GM19351 (cell line): ENCODE measurements around the gene RGS7BP.

Source experiments
- ATAC-seq: cut with Tn5 transposase; IDR thresholded peaks from one replicate; pipeline ENCODE4 v1.9.1; 2021; ENCODE audit warnings: mild to moderate bottlenecking, moderate library complexity; ENCODE audit not compliant: unreplicated experiment

The RGS7BP gene

GRCh38 chr5:64505769-64506566, at the start of gene RGS7BP:
TSS of gene RGS7BP (plus strand) at chr5:64506015. CDS start at chr5:64506625, 610 bp downstream.
- ATAC-seq, result peak; percentile 52

GRCh38 chr5:64457846-64458245, 48.0 kb upstream of the RGS7BP start:
- no peak for ATAC-seq

GRCh38 chr5:64458948-64459347, 46.9 kb upstream of the RGS7BP start:
- ATAC-seq, result no peak

GRCh38 chr5:64462391-64462790, 43.4 kb upstream of the RGS7BP start:
- no peak for ATAC-seq

GRCh38 chr5:64486163-64486562, 19.7 kb upstream of the RGS7BP start:
- no peak for ATAC-seq

GRCh38 chr5:64487283-64487682, 18.5 kb upstream of the RGS7BP start:
- no peak for ATAC-seq

- no peak for ATAC-seq
Observed at GRCh38 chr5:64489857-64490256, 16.0 kb upstream of the RGS7BP start.

- no peak for ATAC-seq
Observed at GRCh38 chr5:64497386-64497785, 8.4 kb upstream of the RGS7BP start.

GRCh38 chr5:64502196-64502595, 3.6 kb upstream of the RGS7BP start:
- ATAC-seq, result no peak

GRCh38 chr5:64506567-64507263, 900 bp downstream of the RGS7BP start:
- no peak for ATAC-seq

- no peak for ATAC-seq
Observed at GRCh38 chr5:64507264-64507605, 1.4 kb downstream of the RGS7BP start.

- no peak for ATAC-seq
Observed at GRCh38 chr5:64509828-64510227, 4.0 kb downstream of the RGS7BP start.

- ATAC-seq, result no peak
Observed at GRCh38 chr5:64513492-64513891, 7.7 kb downstream of the RGS7BP start.

GRCh38 chr5:64514612-64515011, 8.8 kb downstream of the RGS7BP start:
- no peak for ATAC-seq

GRCh38 chr5:64516216-64516615, 10.4 kb downstream of the RGS7BP start:
- ATAC-seq, result no peak

GRCh38 chr5:64518793-64519192, 13.0 kb downstream of the RGS7BP start:
- peak; percentile 88 for ATAC-seq

- peak; percentile 7 for ATAC-seq
Observed at GRCh38 chr5:64519263-64519662, 13.4 kb downstream of the RGS7BP start.

GRCh38 chr5:64526734-64527439, 21.1 kb downstream of the RGS7BP start:
- no peak for ATAC-seq

GRCh38 chr5:64530076-64530475, 24.3 kb downstream of the RGS7BP start:
- no peak for ATAC-seq

GRCh38 chr5:64532212-64532611, 26.4 kb downstream of the RGS7BP start:
- ATAC-seq, result no peak

- no peak for ATAC-seq
Observed at GRCh38 chr5:64532657-64533056, 26.8 kb downstream of the RGS7BP start.

GRCh38 chr5:64534033-64534432, 28.2 kb downstream of the RGS7BP start:
- ATAC-seq, result no peak
